Vagina (tissue), 2 donors: ENCODE results near the gene STK10.

ENCODE experiments used
- CTCF ChIP-seq, 3 experiments: fragments of 450-650 bp in 2 of 3; fragments of 200-600 bp in 1 of 3; sonication (generic) in 1 of 3; IDR thresholded peaks; one replicate each; pipeline ENCODE4 v1.5.1; 2017 to 2019; ENCODE audit warnings: antibody characterized with exemption in 3 of 3, mild to moderate bottlenecking in 2 of 3, moderate library complexity in 2 of 3
- POLR2A ChIP-seq, 2 donors: fragments of 450-650 bp; IDR thresholded peaks; one replicate each; pipeline ENCODE4 v1.6.1; 2017; ENCODE audit warnings: antibody characterized with exemption in 2 of 2, mild to moderate bottlenecking in 2 of 2, moderate library complexity in 2 of 2
- POLR2AphosphoS5 ChIP-seq, 2 donors: sonication (generic); formaldehyde crosslinking; IDR thresholded peaks; one replicate each; pipeline ENCODE4 v1.9.0; 2017; ENCODE audit warnings: antibody characterized with exemption in 2 of 2, mild to moderate bottlenecking in 2 of 2, low read depth in 1 of 2; ENCODE audit not compliant: insufficient read depth in 1 of 2

- TF ChIP-seq CTCF (IDR thresholded peaks at IDR 0.05) (no peak), POLR2A (IDR thresholded peaks at IDR 0.05) (no peak), POLR2AphosphoS5 (IDR thresholded peaks at IDR 0.05; ENCODE audit: insufficient read depth in 1 of 2, low read depth in 1 of 2) (no peak)
Observed at GRCh38 chr5:171999877-172000276, 188.1 kb downstream of the STK10 start.
